Loucy (cell line): ENCODE results near the gene RAPH1.

Source experiments
- H2AFZ ChIP-seq: fragments of 200-600 bp; sonication (generic); 2 replicates; pipeline ENCODE4 v1.6.0; 2016; ENCODE audit warnings: antibody characterized with exemption, mild to moderate bottlenecking, low read length, moderate library complexity
- H3F3A ChIP-seq: fragments of 200-600 bp; 2 replicates; pipeline ENCODE4 v1.6.0; 2016; ENCODE audit warnings: antibody characterized with exemption, low read depth, mild to moderate bottlenecking
- H3K27me3 ChIP-seq: fragments of 200-600 bp; sonication (generic); 2 replicates; pipeline ENCODE4 v1.6.1; 2014; ENCODE audit warnings: low read length, mild to moderate bottlenecking; ENCODE audit not compliant: insufficient read depth, poor library complexity, severe bottlenecking
- H3K36me3 ChIP-seq: fragments of 200-600 bp; sonication (generic); 2 replicates; pipeline ENCODE4 v1.6.1; 2016; ENCODE audit warnings: low read length; ENCODE audit not compliant: insufficient read depth
- H3K4me1 ChIP-seq: fragments of 200-600 bp; sonication (generic); 2 replicates; pipeline ENCODE4 v1.5.1; 2014; ENCODE audit warnings: low read length, mild to moderate bottlenecking; ENCODE audit not compliant: insufficient read depth, poor library complexity, severe bottlenecking
- H3K4me2 ChIP-seq: fragments of 200-600 bp; sonication (generic); 2 replicates; pipeline ENCODE4 v1.6.0; 2014; ENCODE audit warnings: antibody characterized with exemption, low read length, low read depth, mild to moderate bottlenecking; ENCODE audit not compliant: poor library complexity, severe bottlenecking
- H3K4me3 ChIP-seq: fragments of 200-600 bp; sonication (generic); 2 replicates; pipeline ENCODE4 v1.5.1; 2014; ENCODE audit warnings: low read length, mild to moderate bottlenecking, mixed read lengths; ENCODE audit not compliant: poor library complexity, severe bottlenecking
- H3K79me2 ChIP-seq: fragments of 200-600 bp; sonication (generic); 2 replicates; pipeline ENCODE4 v1.6.1; 2014; ENCODE audit warnings: low read length; ENCODE audit not compliant: insufficient read depth
- H3K9ac ChIP-seq: fragments of 200-600 bp; sonication (generic); 2 replicates; pipeline ENCODE4 v1.6.0; 2014; ENCODE audit warnings: mild to moderate bottlenecking, low read depth, low read length, moderate library complexity; ENCODE audit not compliant: poor library complexity, severe bottlenecking
- H3K9me2 ChIP-seq: fragments of 200-600 bp; sonication (generic); replicated peaks from 2 replicates; pipeline ENCODE4 v1.6.1; 2016; ENCODE audit warnings: low read depth, low read length, mixed read lengths
- H3K9me3 ChIP-seq: fragments of 200-600 bp; sonication (generic); 2 replicates; pipeline ENCODE4 v1.6.1; 2014; ENCODE audit warnings: mild to moderate bottlenecking, antibody characterized with exemption, low read length, low read depth; ENCODE audit not compliant: insufficient read depth
- H4K20me1 ChIP-seq: fragments of 200-600 bp; sonication (generic); 2 replicates; pipeline ENCODE4 v1.6.0; 2014; ENCODE audit warnings: antibody characterized with exemption, low read length, mild to moderate bottlenecking; ENCODE audit not compliant: insufficient read depth, poor library complexity, severe bottlenecking
- EZH2phosphoT487 ChIP-seq: fragments of 200-600 bp; IDR thresholded peaks from 2 replicates; pipeline ENCODE4 v1.6.1; 2018; ENCODE audit warnings: antibody characterized with exemption, mild to moderate bottlenecking, moderate library complexity, borderline replicate concordance
- TF ChIP-seq, protein P1 (sequence below): fragments of 200-600 bp; sonication (generic); conservative IDR thresholded peaks from 2 replicates; pipeline ENCODE4 v1.5.1; 2014; ENCODE audit warnings: mild to moderate bottlenecking, antibody characterized with exemption, low read length

RAPH1 gene

DNA sequence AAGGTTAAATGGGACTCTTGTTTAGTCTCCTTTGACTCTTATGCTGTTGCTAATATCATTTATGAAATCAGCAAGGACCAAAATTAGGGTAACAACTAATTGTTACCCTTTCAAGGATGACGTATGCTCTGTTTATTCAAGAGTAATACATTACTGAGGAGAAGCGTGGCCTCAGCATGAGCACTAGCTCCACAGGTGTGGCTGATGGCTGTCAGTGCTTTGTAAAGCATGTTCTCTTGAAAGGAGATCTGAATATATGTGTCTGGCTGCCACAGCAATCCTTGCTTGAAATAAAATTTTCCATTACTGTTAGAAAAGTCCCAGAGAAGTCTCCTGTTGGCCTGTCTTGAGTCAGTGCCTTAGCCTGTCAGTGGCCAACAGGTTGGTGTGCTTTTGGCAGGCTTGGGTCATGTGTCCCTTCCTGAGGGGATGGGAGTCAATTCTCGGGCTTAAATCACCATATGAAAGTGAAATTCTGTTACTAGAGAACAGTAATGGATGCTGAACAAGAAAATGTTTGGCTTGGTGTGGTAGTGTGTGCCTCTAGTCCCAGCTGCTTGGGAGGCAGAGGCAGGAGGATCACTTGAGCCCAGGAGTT, 174.2 kb downstream of the RAPH1 start:
- no peaks in the 10 kb centered on the region for H3K4me1 ChIP-seq
- no peaks in the 10 kb centered on the region for H3K36me3 ChIP-seq
- TF ChIP-seq, protein P1, sequence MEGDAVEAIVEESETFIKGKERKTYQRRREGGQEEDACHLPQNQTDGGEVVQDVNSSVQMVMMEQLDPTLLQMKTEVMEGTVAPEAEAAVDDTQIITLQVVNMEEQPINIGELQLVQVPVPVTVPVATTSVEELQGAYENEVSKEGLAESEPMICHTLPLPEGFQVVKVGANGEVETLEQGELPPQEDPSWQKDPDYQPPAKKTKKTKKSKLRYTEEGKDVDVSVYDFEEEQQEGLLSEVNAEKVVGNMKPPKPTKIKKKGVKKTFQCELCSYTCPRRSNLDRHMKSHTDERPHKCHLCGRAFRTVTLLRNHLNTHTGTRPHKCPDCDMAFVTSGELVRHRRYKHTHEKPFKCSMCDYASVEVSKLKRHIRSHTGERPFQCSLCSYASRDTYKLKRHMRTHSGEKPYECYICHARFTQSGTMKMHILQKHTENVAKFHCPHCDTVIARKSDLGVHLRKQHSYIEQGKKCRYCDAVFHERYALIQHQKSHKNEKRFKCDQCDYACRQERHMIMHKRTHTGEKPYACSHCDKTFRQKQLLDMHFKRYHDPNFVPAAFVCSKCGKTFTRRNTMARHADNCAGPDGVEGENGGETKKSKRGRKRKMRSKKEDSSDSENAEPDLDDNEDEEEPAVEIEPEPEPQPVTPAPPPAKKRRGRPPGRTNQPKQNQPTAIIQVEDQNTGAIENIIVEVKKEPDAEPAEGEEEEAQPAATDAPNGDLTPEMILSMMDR, result no peak
- TF ChIP-seq EZH2phosphoT487, result no peak
- no peaks in the 10 kb centered on the region for H3K9me2 ChIP-seq
- H3K79me2 ChIP-seq, result peaks cover 24% of the 10 kb centered on the region
- H3K9me3 ChIP-seq, result no peaks in the 10 kb centered on the region
- H2AFZ ChIP-seq, result no peak overlapping the region
- no peak overlapping the region for H3K4me3 ChIP-seq
- no peak overlapping the region for H3K4me2 ChIP-seq
- H3K9ac ChIP-seq, result no peak overlapping the region
- no peaks in the 10 kb centered on the region for H3K27me3 ChIP-seq
- H3F3A ChIP-seq, result no peaks in the 10 kb centered on the region
- H4K20me1 ChIP-seq, result peaks cover 4% of the 10 kb centered on the region

DNA sequence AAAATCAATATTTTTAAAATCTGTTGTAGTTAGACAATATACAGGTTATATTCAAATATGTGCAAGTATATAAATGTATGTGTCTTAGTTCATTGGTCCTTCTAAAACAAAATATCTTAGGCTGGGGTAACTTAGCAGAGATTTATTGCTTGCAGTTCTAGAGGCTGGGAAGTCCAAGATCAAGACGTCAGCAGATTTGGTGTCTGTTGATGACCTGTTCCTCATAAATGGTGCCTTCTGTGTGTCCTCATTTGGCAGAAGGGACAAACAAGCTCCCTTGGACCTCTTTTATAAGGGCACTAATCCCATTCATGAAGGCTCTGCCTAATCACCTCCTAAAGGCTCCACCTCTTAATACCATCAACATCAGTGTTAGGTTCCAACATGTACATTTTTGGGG, 175.7 kb downstream of the RAPH1 start:
- Histone ChIP-seq H3K9me3 (no peaks in the 10 kb centered on the region), H3F3A (no peaks in the 10 kb centered on the region), H3K36me3 (no peaks in the 10 kb centered on the region), H3K27me3 (no peaks in the 10 kb centered on the region), H4K20me1 (no peaks in the 10 kb centered on the region), H3K4me1 (no peaks in the 10 kb centered on the region), H3K9ac (no peak overlapping the region), H3K4me2 (no peak overlapping the region), H3K9me2 (no peaks in the 10 kb centered on the region), H3K4me3 (no peak overlapping the region), H3K79me2 (peaks cover 26% of the 10 kb centered on the region), H2AFZ (no peak overlapping the region)
- TF ChIP-seq EZH2phosphoT487, result no peak
- TF ChIP-seq, protein P1, result no peak

DNA sequence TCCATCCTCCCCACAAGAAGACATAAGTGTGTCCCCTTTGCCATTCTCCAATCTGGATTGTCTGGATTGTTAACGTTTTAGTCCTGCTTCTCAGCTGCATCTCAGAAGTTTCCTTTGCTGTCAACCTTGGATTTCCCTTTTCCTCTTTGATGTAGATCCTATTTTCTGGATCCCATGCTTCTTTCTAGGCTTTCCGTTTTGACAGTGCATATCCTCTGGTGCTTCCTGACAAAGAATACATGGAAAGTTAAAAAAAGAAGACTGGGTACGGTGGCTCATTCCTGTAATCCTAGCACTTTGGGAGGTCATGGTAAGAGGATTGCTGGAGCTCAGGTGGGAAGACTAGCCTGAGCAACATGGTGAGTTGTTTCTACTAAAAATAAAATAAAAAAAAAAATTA, 180.1 kb downstream of the RAPH1 start:
- no peak for TF ChIP-seq EZH2phosphoT487
- TF ChIP-seq, protein P1, result no peak
- Histone ChIP-seq H3K4me1 (no peaks in the 10 kb centered on the region), H3K9ac (no peak overlapping the region), H3K9me2 (no peaks in the 10 kb centered on the region), H2AFZ (no peak overlapping the region), H3F3A (no peaks in the 10 kb centered on the region), H3K79me2 (peaks cover 52% of the 10 kb centered on the region), H3K36me3 (no peaks in the 10 kb centered on the region), H3K4me2 (no peak overlapping the region), H3K9me3 (no peaks in the 10 kb centered on the region), H3K4me3 (no peak overlapping the region), H4K20me1 (peaks cover 5% of the 10 kb centered on the region), H3K27me3 (no peaks in the 10 kb centered on the region)
